Central memory CD4-positive, alpha-beta T cell (primary cell): Measurements from ENCODE around the gene SENP7.
"Not testable (repeated sequence)": the region's sequence is repeated elsewhere in the genome, so short reads cannot be mapped to it uniquely, and the experiment has no call there.

ENCODE experiments used
- DNase-seq: peaks from one replicate; pipeline ENCODE4 v3.0.0; 2022

The SENP7 gene

GRCh38 chr3:101319531-101319930 lies 193.5 kb downstream of the SENP7 start:
- DNase-seq: no peak

DNA sequence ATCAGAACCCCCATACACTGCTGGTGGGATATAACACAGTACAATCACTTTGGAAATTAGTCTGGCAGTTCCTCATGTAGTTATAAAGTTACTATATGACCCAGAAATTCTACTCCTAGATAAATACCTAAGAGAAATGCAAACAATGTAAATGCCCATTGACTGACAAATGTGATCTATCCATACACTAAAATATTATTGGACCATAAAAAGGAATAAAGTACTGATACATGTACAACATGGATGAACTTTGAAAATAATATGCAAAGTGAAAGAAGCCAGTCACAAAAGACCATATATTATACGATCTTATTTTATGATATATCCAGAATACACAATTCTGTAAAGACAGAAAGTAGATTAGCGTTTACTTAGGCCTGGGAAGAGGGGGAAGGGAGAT lies 200.5 kb downstream of the SENP7 start:
- DNase-seq: no peak

DNA sequence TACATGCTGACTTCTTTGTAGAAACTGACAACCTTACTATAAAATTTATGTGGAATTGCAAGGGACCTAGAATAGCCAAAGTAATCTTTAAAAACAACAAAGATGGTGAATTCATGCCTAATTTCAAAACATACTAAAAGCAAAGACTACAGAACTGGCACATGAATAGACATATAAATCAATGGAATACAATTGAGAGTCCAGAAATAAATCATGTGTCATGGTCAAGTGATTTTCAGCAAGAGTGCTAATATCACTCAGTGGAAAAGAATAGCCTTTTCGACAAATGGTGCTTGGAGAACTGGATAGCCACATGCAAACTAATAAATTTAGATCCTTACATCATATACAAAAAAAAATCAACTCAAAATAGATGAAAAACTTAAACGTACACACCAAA lies 201.3 kb downstream of the SENP7 start:
- DNase-seq: no peak

- no peak for DNase-seq
Observed at GRCh38 chr3:101310978-101311375, 202.0 kb downstream of the SENP7 start.

GRCh38 chr3:101308147-101308772 lies 204.8 kb downstream of the SENP7 start:
- DNase-seq: not testable (repeated sequence)

DNA sequence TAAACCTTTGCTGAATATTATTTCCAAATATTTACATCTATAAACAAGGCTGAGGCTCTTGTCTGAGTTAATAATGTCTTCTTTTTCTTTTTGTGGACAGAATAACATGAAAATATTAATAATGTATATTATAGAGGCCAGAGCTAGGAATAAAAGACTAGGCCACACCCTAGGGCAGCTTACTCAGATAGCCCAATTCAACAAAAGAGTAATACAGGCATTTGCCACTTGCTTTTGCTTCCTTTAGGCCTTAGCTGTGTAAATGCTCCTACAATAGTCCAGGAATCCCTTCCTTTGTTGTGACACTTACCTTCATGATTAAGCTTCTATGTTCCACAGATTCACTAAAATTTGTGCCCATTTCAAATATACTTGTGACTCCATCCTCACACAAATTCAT lies 209.2 kb downstream of the SENP7 start:
- no peak for DNase-seq

DNA sequence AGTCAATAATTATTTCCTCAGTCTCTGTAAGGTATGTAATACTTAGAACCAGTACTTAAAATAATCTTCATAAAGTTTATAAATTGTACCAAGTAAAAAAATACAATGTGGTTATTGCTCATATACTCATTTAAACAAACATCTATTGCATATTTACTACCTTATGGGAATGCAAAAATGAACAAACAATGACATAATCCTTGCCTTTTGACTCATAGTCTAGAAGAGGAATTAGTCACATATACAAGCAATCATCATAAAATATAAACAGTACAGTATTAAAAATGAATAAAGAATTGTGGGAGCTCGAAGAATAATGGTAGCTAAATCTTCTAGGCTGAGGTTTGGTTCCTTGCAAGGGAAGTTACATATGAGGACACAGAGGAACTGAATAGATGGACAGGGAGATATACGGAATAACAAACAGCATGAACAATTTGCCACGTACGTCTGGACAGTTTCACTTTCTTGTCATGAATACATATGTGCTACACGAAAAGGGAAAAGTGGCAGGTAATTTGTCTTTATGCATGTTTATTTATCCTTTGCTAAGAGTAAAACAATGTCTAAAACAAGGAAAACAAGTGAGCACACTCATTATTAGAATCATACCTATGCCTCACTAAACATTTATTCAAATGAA lies 209.8 kb downstream of the SENP7 start:
- DNase-seq: no peak

DNA sequence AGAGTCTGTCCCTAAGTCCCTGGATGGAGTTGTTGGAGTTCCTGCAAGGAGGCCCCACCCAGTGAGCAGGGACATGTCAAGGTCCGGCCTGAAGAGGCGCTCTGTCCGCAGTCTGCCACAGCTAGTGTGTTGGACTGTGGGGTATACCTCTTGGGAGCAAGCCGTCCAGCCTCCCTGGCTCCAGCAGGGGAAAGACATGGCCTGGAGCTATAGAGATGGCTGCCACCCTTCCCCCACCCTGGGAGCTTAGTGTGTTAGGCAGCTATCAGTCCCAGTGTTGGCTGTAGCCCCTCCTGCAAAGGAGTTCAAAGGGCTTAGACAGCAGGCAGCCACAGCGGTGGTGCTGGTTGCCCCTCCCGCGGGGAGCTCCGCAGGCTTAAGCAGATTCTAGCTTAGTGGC lies 212.9 kb downstream of the SENP7 start:
- no peak for DNase-seq

DNA sequence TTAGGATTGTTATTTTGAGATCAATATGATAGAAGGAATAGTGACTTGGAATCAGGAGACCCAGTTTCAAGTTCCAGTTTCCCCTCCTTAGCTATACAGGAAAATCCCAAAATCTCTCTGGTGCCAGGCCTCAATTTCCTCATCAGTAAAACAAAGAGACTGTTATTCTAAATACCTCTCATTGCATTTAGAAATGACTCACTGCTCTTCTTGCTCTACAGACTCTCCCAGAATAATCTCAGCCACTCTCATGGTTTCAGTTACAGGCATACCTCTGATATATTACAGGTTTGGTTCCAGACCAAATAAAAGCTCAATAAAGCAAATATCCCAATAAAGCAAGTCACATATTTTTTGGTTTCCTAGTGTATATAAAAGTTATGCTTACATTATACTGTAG lies 221.0 kb downstream of the SENP7 start:
- DNase-seq: no peak

DNA sequence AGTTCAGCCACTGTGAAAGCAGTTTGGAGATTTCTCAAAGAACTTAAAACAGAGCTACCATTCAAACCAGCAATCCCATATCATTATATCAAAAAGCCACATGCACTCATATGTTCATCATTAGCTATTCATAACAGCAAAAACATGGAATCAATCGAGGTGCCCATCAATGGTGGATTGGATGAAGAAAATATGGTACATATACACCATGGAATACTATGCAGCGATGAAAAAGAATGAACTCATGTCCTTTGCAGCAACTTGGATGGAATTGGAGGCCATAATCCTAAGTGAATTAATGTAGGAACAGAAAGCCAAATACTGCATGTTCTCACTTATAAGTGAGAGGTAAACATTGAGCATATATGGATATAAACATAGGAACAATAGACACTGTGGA lies 224.7 kb downstream of the SENP7 start:
- DNase-seq: no peak

DNA sequence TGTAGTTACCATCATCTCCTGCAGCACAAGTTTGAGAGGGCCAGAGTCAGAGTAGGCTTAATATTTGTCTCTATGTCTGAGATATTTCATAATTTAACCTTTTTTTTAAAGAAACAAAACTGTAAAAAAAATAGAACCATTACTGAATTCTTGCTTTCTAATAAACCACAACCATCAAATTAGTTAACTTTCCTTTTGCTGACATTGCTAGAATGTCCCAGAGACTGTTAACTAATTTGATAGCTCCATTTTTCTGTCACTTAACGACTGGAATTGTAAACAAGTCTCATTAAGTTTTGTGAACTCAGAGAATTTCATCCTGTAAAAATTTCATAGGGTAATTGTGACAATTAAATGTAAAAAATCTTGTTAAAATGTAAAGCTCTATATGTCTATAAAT lies 228.3 kb downstream of the SENP7 start:
- DNase-seq: no peak

GRCh38 chr3:101281521-101282030 lies 231.4 kb downstream of the SENP7 start:
- no peak for DNase-seq

- no peak for DNase-seq
Observed at GRCh38 chr3:101279765-101280385, 233.1 kb downstream of the SENP7 start.

- DNase-seq: no peak
Observed at GRCh38 chr3:101279162-101279561, 233.8 kb downstream of the SENP7 start.

- DNase-seq: no peak
Observed at GRCh38 chr3:101278727-101279126, 234.3 kb downstream of the SENP7 start.
